ENCODE results near the gene TBC1D32. TPM values are rescaled to one million over a fixed set of nuclear protein-coding genes. Genes with fewer than 3 reads are reported as not detected.

TBC1D32 gene
- total and polyA plus RNA-seq, 2 donors (not counting 1 experiment from before 2014, with no cell fraction given), result 6.3 to 21.0 TPM

DNA sequence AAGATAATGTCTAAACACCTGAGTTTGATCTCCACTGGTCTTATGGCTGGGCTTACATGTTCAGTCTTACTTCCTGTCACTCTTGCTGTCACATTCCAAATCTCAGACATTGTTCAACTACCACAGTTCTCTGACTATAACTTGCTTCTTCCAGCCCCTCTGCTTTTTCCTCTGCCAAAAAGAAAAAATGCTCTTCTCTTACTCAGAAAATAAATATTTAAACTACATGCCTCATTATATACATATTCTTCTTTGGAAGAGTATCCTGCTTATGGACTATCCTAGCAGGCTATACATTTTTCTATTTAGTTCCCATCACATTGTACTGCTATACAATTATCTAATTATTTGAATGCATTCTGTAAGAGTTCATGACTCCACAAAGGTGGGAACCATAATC is 175.4 kb downstream of the TBC1D32 start:
- DNase-seq (ENCODE audit: low read depth in 2 of 2), result no peak
- TF ChIP-seq, protein P1, sequence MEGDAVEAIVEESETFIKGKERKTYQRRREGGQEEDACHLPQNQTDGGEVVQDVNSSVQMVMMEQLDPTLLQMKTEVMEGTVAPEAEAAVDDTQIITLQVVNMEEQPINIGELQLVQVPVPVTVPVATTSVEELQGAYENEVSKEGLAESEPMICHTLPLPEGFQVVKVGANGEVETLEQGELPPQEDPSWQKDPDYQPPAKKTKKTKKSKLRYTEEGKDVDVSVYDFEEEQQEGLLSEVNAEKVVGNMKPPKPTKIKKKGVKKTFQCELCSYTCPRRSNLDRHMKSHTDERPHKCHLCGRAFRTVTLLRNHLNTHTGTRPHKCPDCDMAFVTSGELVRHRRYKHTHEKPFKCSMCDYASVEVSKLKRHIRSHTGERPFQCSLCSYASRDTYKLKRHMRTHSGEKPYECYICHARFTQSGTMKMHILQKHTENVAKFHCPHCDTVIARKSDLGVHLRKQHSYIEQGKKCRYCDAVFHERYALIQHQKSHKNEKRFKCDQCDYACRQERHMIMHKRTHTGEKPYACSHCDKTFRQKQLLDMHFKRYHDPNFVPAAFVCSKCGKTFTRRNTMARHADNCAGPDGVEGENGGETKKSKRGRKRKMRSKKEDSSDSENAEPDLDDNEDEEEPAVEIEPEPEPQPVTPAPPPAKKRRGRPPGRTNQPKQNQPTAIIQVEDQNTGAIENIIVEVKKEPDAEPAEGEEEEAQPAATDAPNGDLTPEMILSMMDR (conservative IDR thresholded peaks at IDR 0.05 in 1 of 2, IDR thresholded peaks at IDR 0.05 in 1 of 2; ENCODE audit: low read depth in 1 of 2, low read length in 2 of 2), result no peak
- TF ChIP-seq EZH2 (IDR thresholded peaks at IDR 0.05; ENCODE audit: low read length, missing control alignments), result no peak
- no peak overlapping the region for H3K4me3 ChIP-seq (replicated peaks in 1 of 4; ENCODE audit: control extremely low read depth in 1 of 4, insufficient read depth in 1 of 4, low read depth in 3 of 4, low read length in 4 of 4)

DNA sequence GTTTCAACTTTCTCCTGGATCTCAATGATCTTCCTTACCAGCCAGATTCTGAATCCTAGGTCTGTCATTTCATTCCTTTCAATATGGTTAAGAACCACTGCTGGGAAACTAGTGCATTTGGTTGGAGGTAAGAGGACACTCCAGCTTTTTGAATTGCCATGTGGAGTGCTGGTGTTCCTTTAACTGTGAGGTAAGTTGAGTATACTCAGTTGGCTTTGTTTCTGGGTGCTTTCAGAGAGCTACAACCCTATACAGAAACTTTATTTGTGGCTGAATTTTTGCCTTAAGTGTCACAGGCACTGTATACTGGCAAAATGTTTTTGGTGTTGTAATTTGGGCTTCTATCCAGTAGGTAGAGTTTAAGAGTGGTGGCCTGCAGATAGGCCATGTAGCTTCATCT is 175.8 kb downstream of the TBC1D32 start:
- no peaks in the 10 kb centered on the region for H3K4me1 ChIP-seq (ENCODE audit: control insufficient read depth, extremely low read depth, insufficient read depth, low read length)
- no peaks in the 10 kb centered on the region for H3K36me3 ChIP-seq (ENCODE audit: control insufficient read depth, insufficient read depth, low read length)
- no peak overlapping the region for H2AFZ ChIP-seq (ENCODE audit: low read length)
- no peaks in the 10 kb centered on the region for H3K27me3 ChIP-seq (ENCODE audit: control insufficient read depth, insufficient read depth, low read length)
- H4K20me1 ChIP-seq (ENCODE audit: control insufficient read depth, extremely low read depth, insufficient read depth, low read length), result no peaks in the 10 kb centered on the region
- peak in 1 of 2 donors; percentile 7 for DNase-seq (ENCODE audit: low read depth in 2 of 2)
- no peak for TF ChIP-seq EZH2 (IDR thresholded peaks at IDR 0.05; ENCODE audit: low read length, missing control alignments)
- TF ChIP-seq, protein P1 (conservative IDR thresholded peaks at IDR 0.05 in 1 of 2, IDR thresholded peaks at IDR 0.05 in 1 of 2; ENCODE audit: low read depth in 1 of 2, low read length in 2 of 2), result no peak
- H3K9me3 ChIP-seq (ENCODE audit: control insufficient read depth, insufficient read depth, low read depth, low read length), result no peaks in the 10 kb centered on the region
- H3K27ac ChIP-seq (ENCODE audit: insufficient read depth, low read length), result no peak overlapping the region
- H3K4me2 ChIP-seq (ENCODE audit: extremely low read depth, insufficient read depth, low read length), result no peak overlapping the region
- H3K79me2 ChIP-seq (ENCODE audit: control insufficient read depth, insufficient read depth, low read length), result no peaks in the 10 kb centered on the region
- H3K9ac ChIP-seq (ENCODE audit: insufficient read depth, low read length), result no peak overlapping the region
- no peak overlapping the region for H3K4me3 ChIP-seq (replicated peaks in 1 of 4; ENCODE audit: control extremely low read depth in 1 of 4, insufficient read depth in 1 of 4, low read depth in 3 of 4, low read length in 4 of 4)

More for the DNA sequence above, 175.4 kb downstream of the TBC1D32 start:
- Histone ChIP-seq H3K4me2 (ENCODE audit: extremely low read depth, insufficient read depth, low read length) (no peak overlapping the region), H3K36me3 (ENCODE audit: control insufficient read depth, insufficient read depth, low read length) (no peaks in the 10 kb centered on the region), H2AFZ (ENCODE audit: low read length) (no peak overlapping the region), H3K9me3 (ENCODE audit: control insufficient read depth, insufficient read depth, low read depth, low read length) (no peaks in the 10 kb centered on the region), H3K27me3 (ENCODE audit: control insufficient read depth, insufficient read depth, low read length) (no peaks in the 10 kb centered on the region), H3K4me1 (ENCODE audit: control insufficient read depth, extremely low read depth, insufficient read depth, low read length) (no peaks in the 10 kb centered on the region), H3K27ac (ENCODE audit: insufficient read depth, low read length) (no peak overlapping the region), H3K9ac (ENCODE audit: insufficient read depth, low read length) (no peak overlapping the region), H4K20me1 (ENCODE audit: control insufficient read depth, extremely low read depth, insufficient read depth, low read length) (no peaks in the 10 kb centered on the region), H3K79me2 (ENCODE audit: control insufficient read depth, insufficient read depth, low read length) (no peaks in the 10 kb centered on the region)

- no peaks in the 10 kb centered on the region for H3K36me3 ChIP-seq (ENCODE audit: control insufficient read depth, insufficient read depth, low read length)
- H4K20me1 ChIP-seq (ENCODE audit: control insufficient read depth, extremely low read depth, insufficient read depth, low read length), result no peaks in the 10 kb centered on the region
- no peak overlapping the region for H3K9ac ChIP-seq (ENCODE audit: insufficient read depth, low read length)
- TF ChIP-seq, protein P1 (conservative IDR thresholded peaks at IDR 0.05 in 1 of 2, IDR thresholded peaks at IDR 0.05 in 1 of 2; ENCODE audit: low read depth in 1 of 2, low read length in 2 of 2), result no peak
- TF ChIP-seq EZH2 (IDR thresholded peaks at IDR 0.05; ENCODE audit: low read length, missing control alignments), result no peak
- no peaks in the 10 kb centered on the region for H3K4me1 ChIP-seq (ENCODE audit: control insufficient read depth, extremely low read depth, insufficient read depth, low read length)
- DNase-seq (ENCODE audit: low read depth in 2 of 2), result peak; percentile 35 to 49
- H3K79me2 ChIP-seq (ENCODE audit: control insufficient read depth, insufficient read depth, low read length), result no peaks in the 10 kb centered on the region
- H3K27me3 ChIP-seq (ENCODE audit: control insufficient read depth, insufficient read depth, low read length), result no peaks in the 10 kb centered on the region
- no peak overlapping the region for H3K27ac ChIP-seq (ENCODE audit: insufficient read depth, low read length)
- no peaks in the 10 kb centered on the region for H3K9me3 ChIP-seq (ENCODE audit: control insufficient read depth, insufficient read depth, low read depth, low read length)
- no peak overlapping the region for H3K4me2 ChIP-seq (ENCODE audit: extremely low read depth, insufficient read depth, low read length)
- no peak overlapping the region for H2AFZ ChIP-seq (ENCODE audit: low read length)
- no peak overlapping the region for H3K4me3 ChIP-seq (replicated peaks in 1 of 4; ENCODE audit: control extremely low read depth in 1 of 4, insufficient read depth in 1 of 4, low read depth in 3 of 4, low read length in 4 of 4)
These were observed 176.4 kb downstream of the TBC1D32 start for GRCh38 chr6:121157906-121158305.
